H1 (cell line): ENCODE results near the gene AIG1. TPM values are rescaled to one million over a fixed set of nuclear protein-coding genes. Genes with fewer than 3 reads are reported as not detected.
"Not testable (repeated sequence)": the region's sequence is repeated elsewhere in the genome, so short reads cannot be mapped to it uniquely, and the experiment has no call there.

Experiments
- CTCF ChIA-PET: fragments of 300-600 bp; sonication (Branson Sonifier 250); formaldehyde crosslinking; loops from one replicate; lab custom pipeline; 2021; ENCODE audit not compliant: partially characterized antibody; lab: Charles Lee
- POLR2A ChIA-PET: fragments of 300-600 bp; sonication (Branson Sonifier 250); formaldehyde crosslinking; loops from one replicate; lab custom pipeline; 2021; ENCODE audit warnings: inconsistent platforms; ENCODE audit not compliant: partially characterized antibody; lab: Charles Lee
- DNase-seq, 2 experiments: peaks; one replicate each; pipeline versions ENCODE4 v3.0.0 to v3.0.0-alpha.2; 2010 to 2022; ENCODE audit warnings: low spot score in 2 of 2, low read depth in 1 of 2, mixed read lengths in 1 of 2
- FAIRE-seq: peaks from 2 replicates; lab custom pipeline; 2011; peaks lifted over from hg19 to GRCh38; lab: Jason Lieb, UNC
- H2AFZ ChIP-seq: 2 replicates; pipeline ENCODE4 v1.8.1; 2012; ENCODE audit warnings: low read length, inconsistent platforms
- H2AK5ac ChIP-seq: 2 replicates; pipeline ENCODE4 v1.6.1; 2013; ENCODE audit warnings: low read depth, low read length
- H2BK120ac ChIP-seq: replicated peaks from 2 replicates; pipeline ENCODE3; 2013; ENCODE audit warnings: low read depth, low read length, inconsistent platforms
- H2BK12ac ChIP-seq: 2 replicates; pipeline ENCODE4 v1.6.1; 2013; ENCODE audit warnings: low read depth, low read length
- H2BK15ac ChIP-seq: 2 replicates; pipeline ENCODE4 v1.6.1; 2013; ENCODE audit warnings: low read length
- H2BK20ac ChIP-seq: 2 replicates; pipeline ENCODE4 v1.6.1; 2013; ENCODE audit warnings: low read length
- H2BK5ac ChIP-seq: 2 replicates; pipeline ENCODE4 v1.6.1; 2013; ENCODE audit warnings: low read depth, low read length
- H3K14ac ChIP-seq: 2 replicates; pipeline ENCODE4 v1.6.1; 2013; ENCODE audit warnings: inconsistent platforms; ENCODE audit not compliant: insufficient read length
- H3K18ac ChIP-seq: 2 replicates; pipeline ENCODE4 v1.6.1; 2013; ENCODE audit warnings: low read length; ENCODE audit errors: extremely low read depth
- H3K23ac ChIP-seq: 2 replicates; pipeline ENCODE4 v1.6.1; 2013; ENCODE audit warnings: inconsistent platforms; ENCODE audit not compliant: insufficient read length
- H3K23me2 ChIP-seq: 2 replicates; pipeline ENCODE4 v1.6.1; 2013; ENCODE audit warnings: low read depth, low read length
- H3K27ac ChIP-seq: 2 replicates; pipeline ENCODE4 v1.6.1; 2011; ENCODE audit warnings: low read depth, low read length, inconsistent platforms
- H3K27me3 ChIP-seq, 4 experiments: replicated peaks in 1 of 4; 1 replicate in 1 of 4; 2 replicates in 3 of 4; pipeline versions ENCODE4 v1.6.1 to v1.8.1; 2011 to 2013; ENCODE audit warnings: low read length in 3 of 4, mild to moderate bottlenecking in 3 of 4, inconsistent platforms in 2 of 4, mixed read lengths in 2 of 4, moderate library complexity in 1 of 4; ENCODE audit not compliant: control insufficient read depth in 3 of 4, insufficient read depth in 3 of 4; ENCODE audit errors: extremely low read depth in 1 of 4
- H3K36me3 ChIP-seq, 4 experiments: 2 replicates each; pipeline versions ENCODE4 v1.6.1 to v1.8.1; 2011 to 2013; ENCODE audit warnings: mild to moderate bottlenecking in 4 of 4, low read length in 3 of 4, moderate library complexity in 2 of 4, control low read depth in 1 of 4, inconsistent platforms in 1 of 4; ENCODE audit not compliant: insufficient read depth in 4 of 4, control insufficient read depth in 2 of 4
- H3K4ac ChIP-seq: replicated peaks from 2 replicates; pipeline ENCODE3; 2013; ENCODE audit warnings: low read length, low read depth, mixed read lengths, inconsistent platforms; ENCODE audit not compliant: insufficient read length
- H3K4me1 ChIP-seq, 4 experiments: replicated peaks in 1 of 4; 1 replicate in 1 of 4; 2 replicates in 3 of 4; pipeline versions ENCODE4 v1.6.1 to v1.8.1; 2011 to 2013; ENCODE audit warnings: low read length in 3 of 4, inconsistent platforms in 2 of 4, mixed read lengths in 1 of 4; ENCODE audit not compliant: insufficient read depth in 4 of 4, control insufficient read depth in 3 of 4
- H3K4me2 ChIP-seq, 2 experiments: 2 replicates each; pipeline versions ENCODE4 v1.6.1 to v1.8.1; 2011 to 2013; ENCODE audit warnings: low read depth in 2 of 2, low read length in 2 of 2, control low read depth in 1 of 2, inconsistent platforms in 1 of 2, mild to moderate bottlenecking in 1 of 2; ENCODE audit not compliant: insufficient read depth in 1 of 2
- H3K4me3 ChIP-seq, 4 experiments: fragments of 200-600, 300-600 bp in 1 of 4; sonication (generic), shearing (Covaris generic), sonication (Bioruptor Twin) in 1 of 4; 2 replicates each; pipeline versions ENCODE4 v1.5.1 to v1.8.1; 2011 to 2016; ENCODE audit warnings: low read length in 4 of 4, low read depth in 3 of 4, control low read depth in 2 of 4, inconsistent platforms in 2 of 4, mild to moderate bottlenecking in 2 of 4, mixed read lengths in 1 of 4, moderate library complexity in 1 of 4; ENCODE audit not compliant: insufficient read depth in 2 of 4; ENCODE audit errors: extremely low read depth in 1 of 4
- H3K56ac ChIP-seq: replicated peaks from 2 replicates; pipeline ENCODE3; 2013; ENCODE audit warnings: low read depth, mild to moderate bottlenecking, mixed read lengths, low read length, inconsistent platforms; ENCODE audit not compliant: insufficient read length
- H3K79me1 ChIP-seq: 2 replicates; pipeline ENCODE4 v1.6.1; 2013; ENCODE audit warnings: low read depth, low read length, control low read depth
- H3K79me2 ChIP-seq, 2 experiments: 2 replicates each; pipeline versions ENCODE4 v1.6.1 to v1.8.1; 2012 to 2013; ENCODE audit warnings: low read length in 2 of 2, mild to moderate bottlenecking in 2 of 2, inconsistent platforms in 1 of 2; ENCODE audit not compliant: insufficient read depth in 2 of 2, control insufficient read depth in 1 of 2
- H3K9ac ChIP-seq, 4 experiments: replicated peaks in 1 of 4; 1 replicate in 1 of 4; 2 replicates in 3 of 4; pipeline versions ENCODE4 v1.6.1 to v1.8.1; 2011 to 2013; ENCODE audit warnings: low read depth in 3 of 4, low read length in 3 of 4, control low read depth in 2 of 4, mild to moderate bottlenecking in 2 of 4, moderate library complexity in 2 of 4, inconsistent platforms in 1 of 4; ENCODE audit errors: extremely low read depth in 1 of 4
- H3K9me3 ChIP-seq, 2 experiments: 2 replicates each; pipeline versions ENCODE4 v1.6.1 to v1.8.1; 2012 to 2013; ENCODE audit warnings: mild to moderate bottlenecking in 2 of 2, moderate library complexity in 2 of 2, control low read depth in 1 of 2, inconsistent platforms in 1 of 2, low read depth in 1 of 2, low read length in 1 of 2, mixed read lengths in 1 of 2; ENCODE audit not compliant: insufficient read depth in 2 of 2
- H4K20me1 ChIP-seq, 2 experiments: replicated peaks in 1 of 2; 2 replicates each; pipeline versions ENCODE3 to v1.8.1; 2011 to 2013; ENCODE audit warnings: inconsistent platforms in 2 of 2, low read length in 2 of 2, mild to moderate bottlenecking in 1 of 2; ENCODE audit not compliant: insufficient read depth in 2 of 2, control insufficient read depth in 1 of 2
- H4K5ac ChIP-seq: 2 replicates; pipeline ENCODE4 v1.6.1; 2013; ENCODE audit warnings: low read length, low read depth, mixed read lengths, inconsistent platforms; ENCODE audit not compliant: insufficient read length
- H4K8ac ChIP-seq: 2 replicates; pipeline ENCODE4 v1.8.0; 2013; ENCODE audit warnings: mild to moderate bottlenecking, moderate library complexity, low read length, inconsistent platforms; ENCODE audit not compliant: insufficient read depth; ENCODE audit errors: extremely low read depth
- H4K91ac ChIP-seq: replicated peaks from 2 replicates; pipeline ENCODE3; 2013; ENCODE audit warnings: low read length, mixed read lengths, inconsistent platforms; ENCODE audit not compliant: insufficient read length
- WGBS, 2 experiments: shearing (Covaris generic) in 1 of 2; methylation state at CpG; one replicate each; pipeline versions ENCODE4 v1.1.6 to v1.1.7; 2013 to 2015; ENCODE audit warnings: low lambda C conversion rate in 2 of 2, mixed read lengths in 2 of 2, inconsistent platforms in 1 of 2, low coverage in 1 of 2, missing lambda C conversion rate in 1 of 2; ENCODE audit not compliant: insufficient replicate concordance in 2 of 2, insufficient coverage in 1 of 2, insufficient read length in 1 of 2; ENCODE audit errors: extremely low coverage in 1 of 2, missing lambda C conversion rate in 1 of 2; 5-methylcytosine and 5-hydroxymethylcytosine counted together
- polyA plus RNA-seq, 7 experiments: library from polyadenylated mRNA; depleted of rRNA in 3 of 7; stranded (reverse) in 5 of 7; unstranded in 2 of 7; fragments of >200 nt in 5 of 7; fragments of 200-250 nt in 2 of 7; gene quantifications; 1 replicate in 5 of 7; 2 replicates in 1 of 7; 4 replicates in 1 of 7; pipeline versions ENCODE4 v1.2.1 to v1.2.3, GENCODE V29; 2011 to 2013; ENCODE audit warnings: missing spikeins in 2 of 7, mixed read lengths in 2 of 7
- total RNA-seq: library from RNA; stranded (reverse); fragmentation: NEBNext Ultra II Directional; extraction: Animal tissue kit (Norgen Biotek cat#: 25700); gene quantifications from 2 replicates; pipeline ENCODE4 v1.2.1, GENCODE V29; 2021

Gene AIG1
- total and polyA plus RNA-seq, 2 of the 8 experiments (the other 6 are each of a cell fraction or from before 2014, with no cell fraction given) = 56.6 to 58.4 TPM

DNA sequence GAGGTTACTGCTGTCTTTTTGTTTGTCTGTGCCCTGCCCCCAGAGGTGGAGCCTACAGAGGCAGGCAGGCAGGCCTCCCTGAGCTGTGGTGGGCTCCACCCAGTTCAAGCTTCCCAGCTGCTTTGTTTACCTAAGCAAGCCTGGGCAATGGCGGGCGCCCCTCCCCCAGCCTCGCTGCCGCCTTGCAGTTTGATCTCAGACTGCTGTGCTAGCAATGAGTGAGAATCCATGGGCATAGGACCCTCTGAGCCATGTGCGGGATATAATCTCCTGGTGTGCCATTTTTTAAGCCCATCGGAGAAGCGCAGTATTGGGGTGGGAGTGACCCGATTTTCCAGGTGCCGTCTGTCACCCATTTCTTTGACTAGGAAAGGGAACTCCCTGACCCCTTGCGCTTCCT, 247.1 kb downstream of the AIG1 start:
- H2BK15ac ChIP-seq, H3K14ac ChIP-seq, H3K23ac ChIP-seq, H3K23me2 ChIP-seq, H2AK5ac ChIP-seq, H3K79me2 ChIP-seq, H3K4ac ChIP-seq, H3K56ac ChIP-seq, H3K27ac ChIP-seq, H2BK5ac ChIP-seq, H3K36me3 ChIP-seq, H3K79me1 ChIP-seq, H3K4me1 ChIP-seq, H2BK12ac ChIP-seq, H4K20me1 ChIP-seq, H3K18ac ChIP-seq, H4K8ac ChIP-seq, H2AFZ ChIP-seq, H3K27me3 ChIP-seq, H3K4me3 ChIP-seq, DNase-seq, H4K91ac ChIP-seq, POLR2A ChIA-PET, H2BK20ac ChIP-seq, H3K9ac ChIP-seq, H2BK120ac ChIP-seq, FAIRE-seq, H3K4me2 ChIP-seq, H4K5ac ChIP-seq: not testable (repeated sequence)
- 94% methylated on average over 10 of the region's 10 CpGs; no CpG with 5 or more reads in 1 of the 2 experiments for WGBS, 2 experiments
- CTCF ChIA-PET = interaction anchor here (2.0 kb wide), 1 partner anchor 30 kb away, joined by 8 read pairs; no protein-coding TSS in a partner anchor
- H3K9me3 ChIP-seq = peaks cover 9 to 11% of the 10 kb centered on the region in 2 experiments; a peak in 3 of 4 replicates
